Duodenal mucosa (tissue), 2 donors: ENCODE results near the gene MAGI1.

Experiments used
- H3K27ac ChIP-seq: one replicate; pipeline ENCODE4 v1.7.0; 2013; ENCODE audit warnings: low read depth, low read length
- H3K27me3 ChIP-seq, 2 donors: one replicate each; pipeline ENCODE4 v1.7.0; 2013; ENCODE audit warnings: low read length in 2 of 2, control low read depth in 1 of 2; ENCODE audit not compliant: insufficient read depth in 2 of 2, control insufficient read depth in 1 of 2
- H3K36me3 ChIP-seq, 2 donors: one replicate each; pipeline ENCODE4 v1.7.0; 2013; ENCODE audit warnings: low read length in 2 of 2, control low read depth in 1 of 2; ENCODE audit not compliant: insufficient read depth in 2 of 2, control insufficient read depth in 1 of 2
- H3K4me1 ChIP-seq, 2 donors: one replicate each; pipeline ENCODE4 v1.7.0; 2013; ENCODE audit warnings: low read length in 2 of 2, control low read depth in 1 of 2; ENCODE audit not compliant: insufficient read depth in 2 of 2, control insufficient read depth in 1 of 2
- H3K4me3 ChIP-seq, 2 donors: one replicate each; pipeline ENCODE4 v1.7.0; 2013; ENCODE audit warnings: low read length in 2 of 2, low read depth in 1 of 2
- H3K9ac ChIP-seq, 2 donors: one replicate each; pipeline ENCODE4 v1.7.0; 2013; ENCODE audit warnings: low read length in 2 of 2, low read depth in 1 of 2
- H3K9me3 ChIP-seq, 2 donors: one replicate each; pipeline ENCODE4 v1.7.0; 2013; ENCODE audit warnings: low read length in 2 of 2, control low read depth in 1 of 2; ENCODE audit not compliant: control insufficient read depth in 1 of 2

Gene MAGI1

GRCh38 chr3:65936908-65937638 is 101.6 kb downstream of the MAGI1 start:
- H3K27ac ChIP-seq, result no peak overlapping the region
- no peak overlapping the region for H3K4me3 ChIP-seq
- no peaks in the 10 kb centered on the region for H3K9me3 ChIP-seq
- H3K4me1 ChIP-seq, result peaks cover 0 to 2% of the 10 kb centered on the region in 2 donors
- no peaks in the 10 kb centered on the region for H3K27me3 ChIP-seq
- no peaks in the 10 kb centered on the region for H3K36me3 ChIP-seq
- H3K9ac ChIP-seq, result no peak overlapping the region

GRCh38 chr3:65935724-65936123 is 103.0 kb downstream of the MAGI1 start:
- H3K4me3 ChIP-seq, result no peak overlapping the region
- H3K9me3 ChIP-seq, result no peaks in the 10 kb centered on the region
- H3K9ac ChIP-seq, result no peak overlapping the region
- H3K36me3 ChIP-seq, result no peaks in the 10 kb centered on the region
- H3K27me3 ChIP-seq, result no peaks in the 10 kb centered on the region
- no peak overlapping the region for H3K27ac ChIP-seq
- H3K4me1 ChIP-seq, result peaks cover 0 to 2% of the 10 kb centered on the region in 2 donors

- Histone ChIP-seq H3K36me3 (no peaks in the 10 kb centered on the region), H3K9me3 (no peaks in the 10 kb centered on the region), H3K27me3 (no peaks in the 10 kb centered on the region), H3K4me1 (peaks cover 0 to 10% of the 10 kb centered on the region in 2 donors), H3K9ac (no peak overlapping the region), H3K4me3 (no peak overlapping the region), H3K27ac (no peak overlapping the region)
Measured at GRCh38 chr3:65930648-65931047, 108.1 kb downstream of the MAGI1 start.

GRCh38 chr3:65928110-65928509 is 110.6 kb downstream of the MAGI1 start:
- H3K36me3 ChIP-seq, result no peaks in the 10 kb centered on the region
- H3K27me3 ChIP-seq, result no peaks in the 10 kb centered on the region
- no peak overlapping the region for H3K27ac ChIP-seq
- peaks cover 0 to 10% of the 10 kb centered on the region in 2 donors for H3K4me1 ChIP-seq
- no peak overlapping the region for H3K4me3 ChIP-seq
- no peaks in the 10 kb centered on the region for H3K9me3 ChIP-seq
- no peak overlapping the region for H3K9ac ChIP-seq

- Histone ChIP-seq H3K4me1 (peaks cover 0 to 10% of the 10 kb centered on the region in 2 donors), H3K9ac (no peak overlapping the region), H3K27ac (no peak overlapping the region)
Measured at GRCh38 chr3:65927576-65927975, 111.1 kb downstream of the MAGI1 start.

GRCh38 chr3:65925254-65925954 is 113.3 kb downstream of the MAGI1 start:
- H3K9me3 ChIP-seq, result no peaks in the 10 kb centered on the region
- no peak overlapping the region for H3K27ac ChIP-seq
- H3K27me3 ChIP-seq, result no peaks in the 10 kb centered on the region
- H3K9ac ChIP-seq, result no peak overlapping the region
- H3K36me3 ChIP-seq, result no peaks in the 10 kb centered on the region
- H3K4me1 ChIP-seq, result peaks cover 0 to 10% of the 10 kb centered on the region in 2 donors
- H3K4me3 ChIP-seq, result no peak overlapping the region

More at GRCh38 chr3:65927576-65927975, 111.1 kb downstream of the MAGI1 start:
- H3K4me3 ChIP-seq, result no peak overlapping the region
- H3K9me3 ChIP-seq, result no peaks in the 10 kb centered on the region
- H3K36me3 ChIP-seq, result no peaks in the 10 kb centered on the region
- no peaks in the 10 kb centered on the region for H3K27me3 ChIP-seq

GRCh38 chr3:65924762-65925161 is 114.0 kb downstream of the MAGI1 start:
- H3K27ac ChIP-seq, result no peak overlapping the region
- H3K9me3 ChIP-seq, result no peaks in the 10 kb centered on the region
- no peaks in the 10 kb centered on the region for H3K36me3 ChIP-seq
- no peak overlapping the region for H3K4me3 ChIP-seq
- peaks cover 0 to 10% of the 10 kb centered on the region in 2 donors for H3K4me1 ChIP-seq
- no peaks in the 10 kb centered on the region for H3K27me3 ChIP-seq
- H3K9ac ChIP-seq, result no peak overlapping the region

GRCh38 chr3:65922441-65922840 is 116.3 kb downstream of the MAGI1 start:
- H3K4me1 ChIP-seq, result no peaks in the 10 kb centered on the region
- H3K36me3 ChIP-seq, result no peaks in the 10 kb centered on the region
- peaks cover 0 to 4% of the 10 kb centered on the region in 2 donors for H3K9me3 ChIP-seq
- H3K4me3 ChIP-seq, result no peak overlapping the region
- H3K9ac ChIP-seq, result no peak overlapping the region
- no peaks in the 10 kb centered on the region for H3K27me3 ChIP-seq
- H3K27ac ChIP-seq, result no peak overlapping the region

GRCh38 chr3:65919826-65920225 is 118.9 kb downstream of the MAGI1 start:
- Histone ChIP-seq H3K36me3 (no peaks in the 10 kb centered on the region), H3K27ac (no peak overlapping the region), H3K9me3 (peaks cover 0 to 8% of the 10 kb centered on the region in 2 donors)

GRCh38 chr3:65915477-65915876 is 123.2 kb downstream of the MAGI1 start:
- Histone ChIP-seq H3K4me3 (no peak overlapping the region), H3K27ac (no peak overlapping the region), H3K4me1 (peaks cover 4 to 9% of the 10 kb centered on the region in 2 donors), H3K36me3 (no peaks in the 10 kb centered on the region), H3K9ac (no peak overlapping the region), H3K27me3 (no peaks in the 10 kb centered on the region), H3K9me3 (peaks cover 0 to 8% of the 10 kb centered on the region in 2 donors)

More at GRCh38 chr3:65919826-65920225, 118.9 kb downstream of the MAGI1 start:
- H3K4me3 ChIP-seq, result no peak overlapping the region
- no peak overlapping the region for H3K9ac ChIP-seq
- no peaks in the 10 kb centered on the region for H3K27me3 ChIP-seq
- no peaks in the 10 kb centered on the region for H3K4me1 ChIP-seq
